SJCRH30 (cell line): Measurements from ENCODE around the gene MYZAP. TPM values are rescaled to one million over a fixed set of nuclear protein-coding genes. Genes with fewer than 3 reads are reported as not detected.

Experiments used
- DNase-seq, 2 experiments: peaks; one replicate each; pipeline ENCODE4 v3.0.0-alpha.2; 2015 to 2020
- H3K27ac ChIP-seq: fragments of 250-450 bp; sonication (Bioruptor Pico); 2 replicates; pipeline ENCODE4 v1.5.1; 2020; ENCODE audit warnings: mild to moderate bottlenecking, moderate library complexity
- H3K27me3 ChIP-seq: fragments of 250-450 bp; sonication (Bioruptor Pico); 2 replicates; pipeline ENCODE4 v1.5.1; 2020; ENCODE audit warnings: mild to moderate bottlenecking, moderate library complexity
- H3K36me3 ChIP-seq: fragments of 250-450 bp; sonication (Bioruptor Pico); 2 replicates; pipeline ENCODE4 v1.5.1; 2020; ENCODE audit warnings: mild to moderate bottlenecking, moderate library complexity
- H3K4me1 ChIP-seq: fragments of 250-450 bp; sonication (Bioruptor Pico); 2 replicates; pipeline ENCODE4 v1.5.1; 2020; ENCODE audit warnings: mild to moderate bottlenecking, moderate library complexity
- H3K4me3 ChIP-seq: fragments of 250-450 bp; sonication (Bioruptor Pico); 2 replicates; pipeline ENCODE4 v1.5.1; 2020; ENCODE audit warnings: mild to moderate bottlenecking, moderate library complexity
- H3K9me3 ChIP-seq: fragments of 250-450 bp; sonication (Bioruptor Pico); replicated peaks from 2 replicates; pipeline ENCODE4 v1.5.1; 2020; ENCODE audit warnings: mild to moderate bottlenecking, moderate library complexity
- total RNA-seq: library from RNA; depleted of rRNA; stranded (reverse); fragments of >200 nt; shearing (Covaris generic); gene quantifications from 2 replicates; pipeline ENCODE4 v1.2.3, GENCODE V29; 2014; rRNA removed

Gene MYZAP
- 13.0 and 15.9 TPM in 2 replicates for total RNA-seq

- peak within 1 kb of the TSS; percentile 52 for H3K27ac ChIP-seq
- peak within 1 kb of the TSS; percentile 79 for H3K4me3 ChIP-seq
- no peaks in the 10 kb centered on the region for H3K36me3 ChIP-seq
- no peaks in the 10 kb centered on the region for H3K27me3 ChIP-seq
- peak; percentile 62 to 70 for DNase-seq
- peaks cover 26% of the 10 kb centered on the region for H3K4me1 ChIP-seq
- no peaks in the 10 kb centered on the region for H3K9me3 ChIP-seq
These were observed at the start of gene MYZAP for GRCh38 chr15:57591822-57592367. TSS of gene MYZAP (plus strand) at chr15:57591904. CDS start at chr15:57592035, 131 bp downstream.

GRCh38 chr15:57542505-57542817 is 49.2 kb upstream of the MYZAP start:
- Histone ChIP-seq H3K4me3 (no peak overlapping the region), H3K4me1 (peaks cover 27% of the 10 kb centered on the region), H3K9me3 (no peaks in the 10 kb centered on the region), H3K36me3 (no peaks in the 10 kb centered on the region), H3K27me3 (no peaks in the 10 kb centered on the region), H3K27ac (no peak overlapping the region)
- no peak for DNase-seq

- no peaks in the 10 kb centered on the region for H3K27me3 ChIP-seq
- H3K4me3 ChIP-seq = no peak overlapping the region
- H3K27ac ChIP-seq = no peak overlapping the region
- no peaks in the 10 kb centered on the region for H3K36me3 ChIP-seq
- peaks cover 2% of the 10 kb centered on the region for H3K4me1 ChIP-seq
- DNase-seq = no peak
- H3K9me3 ChIP-seq = no peaks in the 10 kb centered on the region
These were observed 46.7 kb upstream of the MYZAP start for GRCh38 chr15:57544848-57545480.

- H3K27me3 ChIP-seq = no peaks in the 10 kb centered on the region
- no peaks in the 10 kb centered on the region for H3K9me3 ChIP-seq
- peak in 1 of 2 experiments; percentile 27 for DNase-seq
- H3K27ac ChIP-seq = no peak overlapping the region
- H3K36me3 ChIP-seq = no peaks in the 10 kb centered on the region
- peaks cover 3% of the 10 kb centered on the region for H3K4me1 ChIP-seq
- H3K4me3 ChIP-seq = no peak overlapping the region
These were observed 45.7 kb upstream of the MYZAP start for GRCh38 chr15:57545995-57546394.

- H3K4me1 ChIP-seq = peaks cover 14% of the 10 kb centered on the region
- H3K9me3 ChIP-seq = no peaks in the 10 kb centered on the region
- no peaks in the 10 kb centered on the region for H3K27me3 ChIP-seq
These were observed 44.4 kb upstream of the MYZAP start for GRCh38 chr15:57547243-57547755.

GRCh38 chr15:57548351-57548750 is 43.4 kb upstream of the MYZAP start:
- Histone ChIP-seq H3K27me3 (no peaks in the 10 kb centered on the region), H3K9me3 (no peaks in the 10 kb centered on the region), H3K27ac (no peak overlapping the region), H3K4me1 (peaks cover 24% of the 10 kb centered on the region), H3K36me3 (no peaks in the 10 kb centered on the region), H3K4me3 (no peak overlapping the region)
- no peak for DNase-seq

More at GRCh38 chr15:57547243-57547755, 44.4 kb upstream of the MYZAP start:
- H3K36me3 ChIP-seq = no peaks in the 10 kb centered on the region
- no peak for DNase-seq
- no peak overlapping the region for H3K4me3 ChIP-seq
- no peak overlapping the region for H3K27ac ChIP-seq

- no peaks in the 10 kb centered on the region for H3K27me3 ChIP-seq
- H3K4me3 ChIP-seq = no peak overlapping the region
- peaks cover 29% of the 10 kb centered on the region for H3K4me1 ChIP-seq
- H3K27ac ChIP-seq = no peak overlapping the region
- H3K36me3 ChIP-seq = no peaks in the 10 kb centered on the region
- no peaks in the 10 kb centered on the region for H3K9me3 ChIP-seq
- DNase-seq = no peak
These were observed 42.9 kb upstream of the MYZAP start for GRCh38 chr15:57548835-57549234.

GRCh38 chr15:57549935-57550334 is 41.8 kb upstream of the MYZAP start:
- Histone ChIP-seq H3K4me1 (peaks cover 39% of the 10 kb centered on the region), H3K27ac (no peak overlapping the region), H3K9me3 (no peaks in the 10 kb centered on the region), H3K4me3 (no peak overlapping the region), H3K27me3 (no peaks in the 10 kb centered on the region), H3K36me3 (no peaks in the 10 kb centered on the region)
- no peak for DNase-seq

- Histone ChIP-seq H3K4me3 (no peak overlapping the region), H3K36me3 (no peaks in the 10 kb centered on the region), H3K4me1 (peaks cover 44% of the 10 kb centered on the region), H3K9me3 (no peaks in the 10 kb centered on the region), H3K27me3 (no peaks in the 10 kb centered on the region), H3K27ac (no peak overlapping the region; the same call in 1 of the 2 replicates)
- DNase-seq = no peak
These were observed 41.1 kb upstream of the MYZAP start for GRCh38 chr15:57550640-57551039.

- no peaks in the 10 kb centered on the region for H3K9me3 ChIP-seq
- peak; percentile 78 to 81 for DNase-seq
- no peaks in the 10 kb centered on the region for H3K36me3 ChIP-seq
- H3K27ac ChIP-seq = peak overlapping the region; percentile 89
- no peaks in the 10 kb centered on the region for H3K27me3 ChIP-seq
- H3K4me1 ChIP-seq = peaks cover 55% of the 10 kb centered on the region
- peak overlapping the region; percentile 25 for H3K4me3 ChIP-seq
These were observed 39.7 kb upstream of the MYZAP start for GRCh38 chr15:57551715-57552677.

GRCh38 chr15:57552678-57553334 is 38.9 kb upstream of the MYZAP start:
- no peaks in the 10 kb centered on the region for H3K36me3 ChIP-seq
- peak overlapping the region; percentile 89; the same call in 1 of the 2 replicates for H3K27ac ChIP-seq
- H3K27me3 ChIP-seq = no peaks in the 10 kb centered on the region
- no peaks in the 10 kb centered on the region for H3K9me3 ChIP-seq
- H3K4me3 ChIP-seq = no peak overlapping the region
- peaks cover 55% of the 10 kb centered on the region for H3K4me1 ChIP-seq
- no peak for DNase-seq

- H3K4me1 ChIP-seq = peaks cover 55% of the 10 kb centered on the region
- no peak for DNase-seq
- H3K36me3 ChIP-seq = no peaks in the 10 kb centered on the region
- H3K4me3 ChIP-seq = no peak overlapping the region
- H3K9me3 ChIP-seq = no peaks in the 10 kb centered on the region
- peak overlapping the region; percentile 98 for H3K27ac ChIP-seq
- H3K27me3 ChIP-seq = no peaks in the 10 kb centered on the region
These were observed 38.2 kb upstream of the MYZAP start for GRCh38 chr15:57553526-57553925.

- H3K27me3 ChIP-seq = no peaks in the 10 kb centered on the region
- peaks cover 55% of the 10 kb centered on the region for H3K4me1 ChIP-seq
- H3K4me3 ChIP-seq = peak overlapping the region; percentile 30
- DNase-seq = peak; percentile 96 to 97
- H3K36me3 ChIP-seq = no peaks in the 10 kb centered on the region
- H3K9me3 ChIP-seq = no peaks in the 10 kb centered on the region
- H3K27ac ChIP-seq = peak overlapping the region; percentile 98
These were observed 37.5 kb upstream of the MYZAP start for GRCh38 chr15:57554063-57554811.

- H3K4me1 ChIP-seq = peaks cover 55% of the 10 kb centered on the region
- no peaks in the 10 kb centered on the region for H3K36me3 ChIP-seq
- no peak for DNase-seq
- peak overlapping the region; percentile 98 for H3K27ac ChIP-seq
- H3K4me3 ChIP-seq = peak overlapping the region; percentile 30
- H3K9me3 ChIP-seq = no peaks in the 10 kb centered on the region
- H3K27me3 ChIP-seq = no peaks in the 10 kb centered on the region
These were observed 36.9 kb upstream of the MYZAP start for GRCh38 chr15:57554812-57555179.
